ENCODE data around the gene CLDN15.
"Not testable (repeated sequence)": the region's sequence is repeated elsewhere in the genome, so short reads cannot be mapped to it uniquely, and the experiment has no call there.

Gene CLDN15

GRCh38 chr7:101200504-101200861 is 37.1 kb downstream of the CLDN15 start:
- no peak for DNase-seq

GRCh38 chr7:101199522-101199921 is 38.1 kb downstream of the CLDN15 start:
- not testable (repeated sequence) for DNase-seq

- DNase-seq = no peak
These were observed 39.1 kb downstream of the CLDN15 start for GRCh38 chr7:101198476-101198875.

- DNase-seq = no peak
These were observed 39.6 kb downstream of the CLDN15 start for GRCh38 chr7:101197991-101198390.

GRCh38 chr7:101195884-101196283 is 41.7 kb downstream of the CLDN15 start:
- no peak for DNase-seq

GRCh38 chr7:101189109-101189508 is 48.5 kb downstream of the CLDN15 start:
- no peak for DNase-seq

GRCh38 chr7:101186844-101187428 is 50.7 kb downstream of the CLDN15 start:
- DNase-seq = no peak

- no peak for DNase-seq
These were observed 51.4 kb downstream of the CLDN15 start for GRCh38 chr7:101186194-101186593.

GRCh38 chr7:101185258-101185839 is 52.3 kb downstream of the CLDN15 start:
- peak in 3 of 56 donors; percentile 6 to 20 (median 8) for DNase-seq

All from amygdala (tissue), 56 donors.